PC-9 (cell line): Measurements from ENCODE around the gene GNPDA2.

Experiments
- CTCF ChIP-seq: fragments of 200-600 bp; sonication (generic); conservative IDR thresholded peaks from 2 replicates; pipeline ENCODE4 v1.6.1; 2017; ENCODE audit warnings: mixed run types, antibody characterized with exemption, mild to moderate bottlenecking, moderate library complexity
- EZH2 ChIP-seq: fragments of 200-600 bp; sonication (generic); IDR thresholded peaks from 2 replicates; pipeline ENCODE4 v1.8.0; 2017; ENCODE audit warnings: antibody characterized with exemption, low read depth

- no peak for TF ChIP-seq CTCF
- no peak for TF ChIP-seq EZH2
Measured at GRCh38 chr4:44725166-44725565, 1.2 kb downstream of the GNPDA2 start.
